HG03575 (cell line): ENCODE measurements around the gene NUP153.
"Not testable (repeated sequence)": the region's sequence is repeated elsewhere in the genome, so short reads cannot be mapped to it uniquely, and the experiment has no call there.

Experiments
- ATAC-seq: cut with Tn5 transposase; IDR thresholded peaks from one replicate; pipeline ENCODE4 v1.9.1; 2021; ENCODE audit not compliant: unreplicated experiment, insufficient number of reproducible peaks, low FRiP score; ENCODE audit errors: extremely low read depth

Gene NUP153

GRCh38 chr6:17628873-17629272, 77.9 kb downstream of the NUP153 start:
- no peak for ATAC-seq

GRCh38 chr6:17624396-17624795, 82.3 kb downstream of the NUP153 start:
- ATAC-seq = no peak

- no peak for ATAC-seq
Measured at GRCh38 chr6:17622144-17622543, 84.6 kb downstream of the NUP153 start.

GRCh38 chr6:17621003-17621402, 85.7 kb downstream of the NUP153 start:
- no peak for ATAC-seq

GRCh38 chr6:17615794-17616193, 90.9 kb downstream of the NUP153 start:
- ATAC-seq = no peak

- no peak for ATAC-seq
Measured at GRCh38 chr6:17612048-17612447, 94.7 kb downstream of the NUP153 start.

GRCh38 chr6:17610835-17611234, 95.9 kb downstream of the NUP153 start:
- ATAC-seq = no peak

GRCh38 chr6:17606606-17607005, 100.1 kb downstream of the NUP153 start:
- no peak for ATAC-seq

- ATAC-seq = no peak
Measured at GRCh38 chr6:17602888-17603287, 103.8 kb downstream of the NUP153 start.

GRCh38 chr6:17601386-17601703, 105.4 kb downstream of the NUP153 start:
- no peak for ATAC-seq

- peak; percentile 16 for ATAC-seq
Measured at GRCh38 chr6:17600527-17601385, 106.0 kb downstream of the NUP153 start.

- ATAC-seq = peak; percentile 50
Measured at GRCh38 chr6:17599877-17600526, 106.7 kb downstream of the NUP153 start, which contains the start of gene FAM8A1. FAM8A1 (plus strand) TSS chr6:17600302; CDS start chr6:17600410, 108 bp downstream.

- ATAC-seq = no peak
Measured at GRCh38 chr6:17596085-17596484, 110.6 kb downstream of the NUP153 start.

GRCh38 chr6:17593246-17593645, 113.5 kb downstream of the NUP153 start:
- no peak for ATAC-seq

- ATAC-seq = no peak
Measured at GRCh38 chr6:17591287-17591686, 115.4 kb downstream of the NUP153 start.

- ATAC-seq = no peak
Measured at GRCh38 chr6:17589406-17590096, 117.2 kb downstream of the NUP153 start.

GRCh38 chr6:17588011-17588410, 118.7 kb downstream of the NUP153 start:
- ATAC-seq = no peak

- ATAC-seq = not testable (repeated sequence)
Measured at GRCh38 chr6:17586623-17587022, 120.1 kb downstream of the NUP153 start.

GRCh38 chr6:17585766-17586490, 120.8 kb downstream of the NUP153 start:
- ATAC-seq = no peak
